ENCODE results near the gene CLASP2.
A peak's percentile ranks its signal among the peaks of the same experiment; 100 is the strongest.
"Not testable (repeated sequence)": the region's sequence is repeated elsewhere in the genome, so short reads cannot be mapped to it uniquely, and the experiment has no call there.

The CLASP2 gene

GRCh38 chr3:33717866-33718594 lies at the start of gene CLASP2:
Gene CLASP2 (minus strand): TSS chr3:33718254. CDS start chr3:33718002, 252 bp downstream.
- TF ChIP-seq CTCF (IDR thresholded peaks at IDR 0.05; ENCODE audit: extremely low read depth, missing control alignments), result no peak
- peak; percentile 91 for DNase-seq (ENCODE audit: low spot score)

- no peak for TF ChIP-seq CTCF (IDR thresholded peaks at IDR 0.05; ENCODE audit: extremely low read depth, missing control alignments)
- no peak for DNase-seq (ENCODE audit: low spot score)
Measured at GRCh38 chr3:33758864-33759263, 40.8 kb upstream of the CLASP2 start.

- no peak for TF ChIP-seq CTCF (IDR thresholded peaks at IDR 0.05; ENCODE audit: extremely low read depth, missing control alignments)
Measured at GRCh38 chr3:33758281-33758680, 40.2 kb upstream of the CLASP2 start.

GRCh38 chr3:33754391-33754790 lies 36.3 kb upstream of the CLASP2 start:
- DNase-seq (ENCODE audit: low spot score), result not testable (repeated sequence)

More at GRCh38 chr3:33758281-33758680, 40.2 kb upstream of the CLASP2 start:
- DNase-seq (ENCODE audit: low spot score), result no peak

- no peak for TF ChIP-seq CTCF (IDR thresholded peaks at IDR 0.05; ENCODE audit: extremely low read depth, missing control alignments)
- DNase-seq (ENCODE audit: low spot score), result no peak
Measured at GRCh38 chr3:33751336-33751735, 33.3 kb upstream of the CLASP2 start.

DNA sequence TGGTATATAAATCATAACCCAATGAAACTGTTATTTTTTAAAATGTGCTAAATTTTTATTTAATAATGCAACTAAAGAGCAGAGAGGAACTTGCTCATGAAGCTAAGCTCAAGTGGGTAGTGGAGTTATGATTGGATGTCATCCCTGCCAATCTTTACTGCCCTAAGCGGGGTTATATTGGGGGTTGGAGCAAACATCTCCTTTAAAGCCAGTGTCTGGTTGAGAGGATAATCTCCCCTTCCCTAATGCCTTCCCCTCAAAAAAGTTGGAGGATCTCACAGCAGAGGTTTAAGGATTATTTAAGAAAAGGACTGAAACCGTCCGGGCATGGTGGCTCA lies 32.1 kb upstream of the CLASP2 start:
- DNase-seq (ENCODE audit: low spot score), result no peak
- no peak for TF ChIP-seq CTCF (IDR thresholded peaks at IDR 0.05; ENCODE audit: extremely low read depth, missing control alignments)

DNA sequence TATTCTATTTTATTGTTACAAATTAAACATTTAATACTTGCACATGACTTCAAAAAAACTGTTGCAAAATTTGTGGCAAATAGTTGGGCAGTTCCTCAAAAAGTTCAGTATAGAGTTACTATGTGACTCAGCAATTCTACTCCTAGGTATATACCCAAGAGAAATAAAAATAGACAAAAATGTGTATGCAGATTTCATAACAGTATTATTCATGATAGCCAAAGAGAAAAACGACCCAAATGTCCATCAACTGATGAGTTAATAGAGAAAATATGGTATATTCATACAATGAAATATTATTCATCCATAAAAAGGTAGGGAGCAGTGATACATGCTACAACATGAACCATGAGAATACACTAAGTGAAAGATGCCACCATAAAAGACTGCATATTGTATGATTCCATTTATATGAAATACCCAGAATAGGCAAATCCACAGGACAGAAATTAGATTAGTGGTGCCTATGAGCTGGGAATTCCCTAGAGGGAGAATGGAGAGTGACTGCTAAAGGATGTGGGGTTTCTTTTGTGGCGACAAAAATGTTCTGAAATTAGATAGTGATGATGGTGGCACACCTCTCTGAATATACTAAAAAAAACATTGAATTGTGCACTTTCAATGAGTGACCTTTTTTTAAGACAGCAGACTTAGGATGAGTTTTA lies 31.6 kb upstream of the CLASP2 start:
- no peak for TF ChIP-seq CTCF (IDR thresholded peaks at IDR 0.05; ENCODE audit: extremely low read depth, missing control alignments)
- no peak for DNase-seq (ENCODE audit: low spot score)

Data from GM20000 (cell line).